Lower leg skin (tissue), 4 donors: ENCODE data around the gene CLIC4. TPM values are rescaled to one million over a fixed set of nuclear protein-coding genes. Genes with fewer than 3 reads are reported as not detected.

Source experiments
- DNase-seq, 2 donors: peaks; one replicate each; pipeline ENCODE4 v3.0.0-alpha.2; 2019; ENCODE audit warnings: low spot score in 2 of 2
- H3K4me3 ChIP-seq: fragments of 200-600 bp; sonication (generic); 2 replicates; pipeline ENCODE4 v1.5.1; 2017; ENCODE audit warnings: mild to moderate bottlenecking, low read depth; ENCODE audit not compliant: poor library complexity, severe bottlenecking
- POLR2A ChIP-seq, 2 donors: fragments of 450-650 bp; IDR thresholded peaks; one replicate each; pipeline ENCODE4 v1.6.1; 2016 to 2017; ENCODE audit warnings: antibody characterized with exemption in 2 of 2, mild to moderate bottlenecking in 1 of 2, moderate library complexity in 1 of 2
- WGBS, 2 donors: methylation state at CpG; one replicate each; pipeline ENCODE4 v1.1.5; 2018; 5-methylcytosine and 5-hydroxymethylcytosine counted together
- intact Hi-C: fragments of 100-400 bp; cut with DNase I; formaldehyde crosslinking; loops from one replicate; pipeline ENCODE4 v1.15.0; 2023; ENCODE audit warnings: low total_unique reads
- total RNA-seq, 4 donors: library from RNA; depleted of rRNA; stranded (reverse); fragments of >200 nt; gene quantifications; one replicate each; pipeline ENCODE4 v1.1.0, GENCODE V29; 2016
- TF ChIP-seq, protein P1 (sequence below), 3 donors: fragments of 450-650 bp; IDR thresholded peaks; one replicate each; pipeline ENCODE4 v1.5.1; 2016; ENCODE audit warnings: antibody characterized with exemption in 3 of 3, mild to moderate bottlenecking in 3 of 3, moderate library complexity in 2 of 3

CLIC4 gene
- total RNA-seq, 4 donors from 2014 or later, result 32.0 to 97.3 (median 60.7) TPM

DNA sequence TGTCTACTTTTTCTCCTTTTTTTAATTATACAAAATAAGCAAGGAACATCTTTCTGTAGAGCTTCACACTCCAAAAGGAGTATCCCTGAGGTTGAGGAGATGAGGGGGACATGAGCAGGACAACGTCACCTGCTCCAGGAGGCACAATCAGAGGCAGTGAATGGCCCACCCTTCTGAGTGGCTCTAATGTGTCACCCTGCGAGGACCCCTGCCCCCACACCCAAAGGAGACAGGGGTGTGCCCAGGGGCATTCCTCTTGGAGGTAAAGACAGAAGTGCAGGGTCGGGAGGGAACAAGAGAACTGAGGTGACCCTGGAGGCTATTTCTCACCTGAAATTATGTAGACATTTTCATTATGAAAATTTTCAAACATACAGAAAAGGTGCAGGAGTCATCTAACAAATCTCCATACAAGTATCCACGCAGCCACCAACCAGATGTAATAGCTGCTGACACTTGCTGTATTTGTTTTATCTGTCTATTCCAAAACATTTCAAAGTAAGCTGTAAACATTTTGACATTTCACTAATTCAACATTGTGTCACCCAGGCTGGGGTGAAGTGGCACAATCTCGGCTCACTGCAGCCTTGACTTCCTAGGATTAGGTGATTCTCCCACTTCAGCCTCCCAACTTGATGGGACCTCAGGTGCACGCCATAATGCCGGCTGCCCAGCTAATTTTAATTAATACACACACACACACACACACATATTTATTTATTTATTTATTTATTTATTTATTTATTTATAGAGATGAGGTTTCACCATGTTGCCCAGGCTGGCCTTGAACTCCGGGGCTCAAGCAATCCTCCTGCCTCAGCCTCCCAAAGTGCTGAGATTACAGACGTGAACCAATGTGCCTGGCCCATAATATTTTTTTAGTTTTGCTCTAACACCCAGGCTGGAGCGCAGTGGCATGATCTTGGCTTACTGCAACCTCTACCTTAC lies 114.1 kb downstream of the CLIC4 start:
- intact Hi-C loops, result loop anchor here (10.0 kb wide), 2 partner anchors 245 to 335 kb away; no protein-coding TSS in a partner anchor
- H3K4me3 ChIP-seq, result no peak overlapping the region
- TF ChIP-seq, protein P1, sequence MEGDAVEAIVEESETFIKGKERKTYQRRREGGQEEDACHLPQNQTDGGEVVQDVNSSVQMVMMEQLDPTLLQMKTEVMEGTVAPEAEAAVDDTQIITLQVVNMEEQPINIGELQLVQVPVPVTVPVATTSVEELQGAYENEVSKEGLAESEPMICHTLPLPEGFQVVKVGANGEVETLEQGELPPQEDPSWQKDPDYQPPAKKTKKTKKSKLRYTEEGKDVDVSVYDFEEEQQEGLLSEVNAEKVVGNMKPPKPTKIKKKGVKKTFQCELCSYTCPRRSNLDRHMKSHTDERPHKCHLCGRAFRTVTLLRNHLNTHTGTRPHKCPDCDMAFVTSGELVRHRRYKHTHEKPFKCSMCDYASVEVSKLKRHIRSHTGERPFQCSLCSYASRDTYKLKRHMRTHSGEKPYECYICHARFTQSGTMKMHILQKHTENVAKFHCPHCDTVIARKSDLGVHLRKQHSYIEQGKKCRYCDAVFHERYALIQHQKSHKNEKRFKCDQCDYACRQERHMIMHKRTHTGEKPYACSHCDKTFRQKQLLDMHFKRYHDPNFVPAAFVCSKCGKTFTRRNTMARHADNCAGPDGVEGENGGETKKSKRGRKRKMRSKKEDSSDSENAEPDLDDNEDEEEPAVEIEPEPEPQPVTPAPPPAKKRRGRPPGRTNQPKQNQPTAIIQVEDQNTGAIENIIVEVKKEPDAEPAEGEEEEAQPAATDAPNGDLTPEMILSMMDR (IDR thresholded peaks at IDR 0.05), result no peak
- no peak for TF ChIP-seq POLR2A (IDR thresholded peaks at IDR 0.05)
- WGBS, 2 donors, result 86 to 87% methylated on average over 10 of the region's 10 CpGs
- no peak for DNase-seq

DNA sequence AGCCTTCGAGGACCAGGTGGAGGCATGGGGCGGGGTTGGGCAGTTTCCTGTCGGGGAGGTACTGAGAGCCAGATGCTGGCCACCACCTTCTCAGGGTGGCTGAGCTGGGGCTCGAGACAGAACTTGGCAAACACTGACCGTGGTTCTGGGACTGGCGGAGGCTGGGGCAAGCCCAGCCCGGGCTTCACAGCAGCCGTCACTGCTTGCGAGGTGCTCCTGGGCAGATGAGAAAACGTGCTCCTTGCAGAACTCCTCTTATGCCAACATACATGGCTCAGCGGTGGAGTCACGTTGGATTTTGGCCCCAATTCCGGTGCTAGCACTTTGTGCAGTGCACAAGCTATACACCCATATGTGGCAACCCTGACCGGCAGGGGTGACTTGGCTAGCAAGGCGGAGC lies 115.6 kb downstream of the CLIC4 start:
- H3K4me3 ChIP-seq, result no peak overlapping the region
- intact Hi-C loops, result no loop called here
- TF ChIP-seq, protein P1 (IDR thresholded peaks at IDR 0.05), result no peak
- no peak for TF ChIP-seq POLR2A (IDR thresholded peaks at IDR 0.05)
- WGBS, 2 donors, result 62 to 68% methylated on average over 12 to 15 of the region's 15 CpGs
- no peak for DNase-seq

DNA sequence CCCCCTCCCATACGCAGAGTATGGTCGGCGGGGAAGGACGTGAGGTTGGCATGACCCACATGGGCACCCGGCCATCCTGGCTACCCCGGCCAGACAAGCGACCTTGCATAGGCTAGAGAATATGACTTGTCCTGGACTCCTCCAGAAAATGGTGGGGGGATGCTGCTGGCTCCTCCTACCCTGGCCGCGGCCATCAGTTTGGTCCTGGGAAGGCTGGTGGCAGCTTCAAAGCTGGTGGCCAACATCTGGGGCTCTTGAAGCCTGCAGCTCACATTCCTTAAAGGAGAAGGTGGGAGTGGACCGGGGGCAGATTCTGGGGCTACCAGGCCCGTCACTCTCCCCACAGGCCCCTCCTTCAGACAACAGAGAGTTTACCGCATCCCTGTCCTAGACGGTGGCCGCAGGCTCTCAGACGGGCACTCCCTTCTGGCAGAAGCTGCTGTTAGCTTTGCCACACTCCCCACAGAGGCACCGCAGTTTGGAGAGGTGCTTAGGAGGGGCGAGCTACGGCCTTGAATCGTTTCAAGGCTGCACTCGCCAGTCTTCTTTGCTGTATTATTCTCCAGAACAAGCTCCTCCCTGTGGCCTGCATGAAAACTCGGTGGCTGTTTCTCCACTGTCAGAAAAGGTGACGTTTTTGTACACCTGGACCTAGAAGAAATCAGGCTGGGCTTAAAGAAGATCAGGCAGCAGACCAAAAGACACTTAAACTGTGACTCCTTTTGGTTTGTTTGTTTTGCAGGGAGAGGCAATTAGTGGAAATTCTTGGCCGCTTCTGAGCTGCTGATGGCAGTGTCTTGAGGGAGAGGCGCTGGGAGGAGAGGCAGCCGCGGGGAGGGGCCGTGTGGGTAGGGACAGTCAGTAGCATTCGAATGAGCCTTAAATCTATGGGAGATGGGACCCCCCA lies 116.8 kb downstream of the CLIC4 start:
- peak in 1 of 2 donors; percentile 79 for DNase-seq
- TF ChIP-seq, protein P1 (IDR thresholded peaks at IDR 0.05), result no peak
- no peak for TF ChIP-seq POLR2A (IDR thresholded peaks at IDR 0.05)
- intact Hi-C loops, result no loop called here
- WGBS, 2 donors, result 46 to 47% methylated on average over 26 to 28 of the region's 28 CpGs
- no peak overlapping the region for H3K4me3 ChIP-seq

DNA sequence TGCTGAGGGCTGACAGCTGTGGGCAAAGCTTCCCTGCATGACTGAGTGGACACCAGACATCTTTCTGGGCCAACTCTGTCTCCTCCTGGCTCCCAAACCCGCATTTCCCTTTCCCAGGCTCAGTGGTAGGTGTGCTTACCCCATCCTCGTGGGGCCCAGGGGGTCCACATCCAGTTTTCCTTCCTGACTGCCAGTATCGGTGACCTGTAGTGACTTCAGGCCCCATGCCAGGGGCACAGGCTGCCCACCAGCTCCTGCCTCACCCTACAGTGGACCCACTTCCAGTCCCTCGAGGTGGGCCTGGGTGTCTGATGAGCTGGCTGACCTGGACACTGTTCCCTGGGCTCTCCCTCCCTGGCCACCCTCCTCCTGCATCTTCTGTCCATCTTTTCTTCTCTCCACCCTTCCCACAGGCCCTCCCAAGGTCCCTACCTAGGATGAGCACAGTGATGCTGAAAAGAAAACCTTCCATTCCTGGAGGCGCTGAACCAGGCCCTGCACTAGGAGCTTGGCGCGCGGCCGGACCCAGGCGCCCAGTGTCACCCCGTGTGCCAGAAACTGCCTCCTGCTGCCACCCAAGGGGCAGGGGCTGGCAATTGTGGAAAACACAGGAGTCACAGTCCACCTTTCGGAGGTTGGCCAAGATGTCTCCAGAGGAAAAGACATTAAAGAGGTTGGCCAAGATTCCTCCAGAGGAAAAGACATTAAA lies 117.7 kb downstream of the CLIC4 start:
- peak in 1 of 2 donors; percentile 82 for DNase-seq
- TF ChIP-seq, protein P1 (IDR thresholded peaks at IDR 0.05), result no peak
- no peak for TF ChIP-seq POLR2A (IDR thresholded peaks at IDR 0.05)
- H3K4me3 ChIP-seq, result no peak overlapping the region
- intact Hi-C loops, result no loop called here
- 87 to 89% methylated on average over 12 of the region's 12 CpGs for WGBS, 2 donors

DNA sequence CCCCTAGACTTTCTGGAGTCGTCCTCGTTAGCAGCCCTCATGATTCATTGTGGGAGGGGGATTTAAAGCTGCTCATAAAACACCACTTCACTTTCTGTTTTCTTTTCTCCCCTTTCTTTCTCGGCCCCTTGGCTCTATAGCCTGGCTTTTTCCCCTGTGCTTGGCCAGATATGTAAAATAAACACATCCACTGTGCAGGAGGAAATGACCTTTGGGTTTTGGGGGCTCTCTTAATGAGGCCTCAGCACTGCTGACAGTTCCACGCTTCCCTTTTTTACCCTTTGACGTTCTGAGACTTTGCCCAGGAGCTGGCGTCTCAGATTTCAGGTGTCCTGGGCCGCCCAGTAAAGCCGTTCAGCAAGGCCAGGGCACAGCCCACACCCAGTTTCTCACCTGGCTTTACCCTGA lies 119.1 kb downstream of the CLIC4 start:
- no peak for TF ChIP-seq POLR2A (IDR thresholded peaks at IDR 0.05)
- TF ChIP-seq, protein P1 (IDR thresholded peaks at IDR 0.05), result no peak
- intact Hi-C loops, result no loop called here
- H3K4me3 ChIP-seq, result no peak overlapping the region
- WGBS, 2 donors, result 57 to 63% methylated on average over 8 of the region's 8 CpGs
- DNase-seq, result no peak
